CD1c-positive myeloid dendritic cell (primary cell): ENCODE measurements around the gene UNC45A.
"Not testable (repeated sequence)": the region's sequence is repeated elsewhere in the genome, so short reads cannot be mapped to it uniquely, and the experiment has no call there.

Experiments
- DNase-seq: peaks from one replicate; pipeline ENCODE4 v3.0.0-alpha.2; 2016; ENCODE audit errors: extremely low spot score

The UNC45A gene

GRCh38 chr15:90918034-90918788 lies 16.9 kb upstream of the UNC45A start:
- DNase-seq, result no peak

DNA sequence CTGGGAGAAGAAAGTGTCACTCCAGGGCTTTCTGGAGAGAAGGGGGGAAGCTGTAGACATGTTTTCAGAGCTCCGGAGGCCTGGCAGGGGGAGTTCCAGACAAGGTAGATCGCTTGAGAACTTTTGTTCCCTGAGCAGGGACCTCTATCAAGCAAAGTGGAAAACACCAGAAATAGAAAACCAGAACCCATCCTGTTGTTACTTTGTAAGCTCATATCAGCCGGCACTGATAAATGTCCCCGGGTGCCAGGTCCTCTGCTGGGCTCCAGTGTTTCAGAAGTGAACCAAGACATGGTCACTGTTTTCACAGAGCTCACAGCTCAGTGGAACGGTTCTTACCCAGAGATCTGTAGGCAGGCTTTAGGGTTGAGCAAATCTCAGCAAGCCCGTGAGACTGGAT lies 16.2 kb upstream of the UNC45A start:
- DNase-seq, result no peak

- DNase-seq, result no peak
Observed at GRCh38 chr15:90921887-90922286, 13.2 kb upstream of the UNC45A start.

- DNase-seq, result not testable (repeated sequence)
Observed at GRCh38 chr15:90922712-90923322, 12.3 kb upstream of the UNC45A start.

DNA sequence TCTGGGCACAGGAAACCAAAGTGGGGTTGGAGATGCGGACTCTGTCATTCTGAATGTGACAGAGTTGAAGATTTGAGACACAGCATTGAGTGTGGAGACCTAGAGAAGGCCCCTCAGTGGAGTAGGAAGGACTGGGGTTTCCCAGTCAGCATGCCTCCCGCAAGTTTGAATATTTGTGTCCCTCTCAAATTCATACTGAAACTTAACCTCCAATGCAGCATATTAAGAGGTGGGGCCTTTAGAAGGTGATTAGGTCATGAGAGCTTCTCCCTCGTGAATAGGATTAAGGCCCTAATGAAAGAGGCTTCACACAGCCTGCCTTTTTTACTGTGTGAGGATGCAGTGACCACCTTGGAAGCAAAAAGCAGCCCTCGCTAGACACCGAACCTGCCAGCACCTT lies 10.7 kb upstream of the UNC45A start:
- no peak for DNase-seq

- not testable (repeated sequence) for DNase-seq
Observed at GRCh38 chr15:90926766-90927165, 8.3 kb upstream of the UNC45A start.

GRCh38 chr15:90928106-90928505 lies 7.0 kb upstream of the UNC45A start:
- peak; percentile 61 for DNase-seq

DNA sequence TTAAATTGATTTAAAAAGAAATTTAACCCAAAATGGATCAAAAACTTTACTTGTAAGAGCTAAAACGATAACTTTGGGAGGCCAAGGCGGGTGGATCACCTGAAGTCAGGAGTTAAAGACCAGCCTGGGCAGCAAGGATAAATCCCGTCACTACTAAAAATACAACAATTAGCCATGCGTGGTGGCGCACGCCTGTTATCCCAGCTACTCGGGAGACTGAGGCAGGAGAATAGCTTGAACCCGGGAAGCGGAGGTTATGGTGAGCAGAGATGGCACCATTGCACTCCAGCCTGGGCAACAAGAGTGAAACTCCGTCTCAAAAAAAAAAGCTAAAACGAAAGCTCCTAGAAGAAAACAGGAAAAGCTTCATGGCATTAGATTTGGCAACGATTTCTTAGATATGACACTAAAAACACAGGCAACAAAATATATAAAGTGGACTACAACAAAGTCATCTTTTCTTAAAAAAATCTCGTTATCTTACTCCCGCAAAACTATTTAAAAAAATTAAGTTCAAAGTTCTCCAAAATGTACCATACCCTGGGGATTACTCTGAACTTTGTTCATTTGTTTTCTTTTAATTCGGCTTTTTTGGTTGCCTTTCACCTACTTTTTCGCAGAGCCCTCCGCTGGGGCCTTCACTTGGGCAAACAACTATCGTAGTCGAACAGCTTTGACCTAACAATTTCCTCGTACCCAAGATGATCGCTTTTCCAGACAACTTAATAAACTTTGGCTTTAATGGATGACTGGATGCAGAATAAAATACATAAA lies 5.7 kb upstream of the UNC45A start:
- peak; percentile 20 for DNase-seq

- DNase-seq, result no peak
Observed at GRCh38 chr15:90930861-90931574, 4.1 kb upstream of the UNC45A start.

DNA sequence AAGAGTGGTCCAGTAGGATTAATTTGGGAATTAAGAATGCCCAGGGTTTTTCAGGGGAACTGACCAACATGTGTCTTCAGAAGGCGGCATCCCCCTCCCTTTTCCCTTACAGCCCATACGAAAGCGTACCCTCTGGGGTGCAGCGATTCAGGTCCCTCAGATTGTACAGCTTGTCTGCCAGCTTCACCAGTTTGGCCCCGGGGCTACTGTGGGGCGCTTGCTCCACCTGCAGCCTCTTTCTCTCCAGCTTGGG lies 3.6 kb upstream of the UNC45A start:
- DNase-seq, result no peak

DNA sequence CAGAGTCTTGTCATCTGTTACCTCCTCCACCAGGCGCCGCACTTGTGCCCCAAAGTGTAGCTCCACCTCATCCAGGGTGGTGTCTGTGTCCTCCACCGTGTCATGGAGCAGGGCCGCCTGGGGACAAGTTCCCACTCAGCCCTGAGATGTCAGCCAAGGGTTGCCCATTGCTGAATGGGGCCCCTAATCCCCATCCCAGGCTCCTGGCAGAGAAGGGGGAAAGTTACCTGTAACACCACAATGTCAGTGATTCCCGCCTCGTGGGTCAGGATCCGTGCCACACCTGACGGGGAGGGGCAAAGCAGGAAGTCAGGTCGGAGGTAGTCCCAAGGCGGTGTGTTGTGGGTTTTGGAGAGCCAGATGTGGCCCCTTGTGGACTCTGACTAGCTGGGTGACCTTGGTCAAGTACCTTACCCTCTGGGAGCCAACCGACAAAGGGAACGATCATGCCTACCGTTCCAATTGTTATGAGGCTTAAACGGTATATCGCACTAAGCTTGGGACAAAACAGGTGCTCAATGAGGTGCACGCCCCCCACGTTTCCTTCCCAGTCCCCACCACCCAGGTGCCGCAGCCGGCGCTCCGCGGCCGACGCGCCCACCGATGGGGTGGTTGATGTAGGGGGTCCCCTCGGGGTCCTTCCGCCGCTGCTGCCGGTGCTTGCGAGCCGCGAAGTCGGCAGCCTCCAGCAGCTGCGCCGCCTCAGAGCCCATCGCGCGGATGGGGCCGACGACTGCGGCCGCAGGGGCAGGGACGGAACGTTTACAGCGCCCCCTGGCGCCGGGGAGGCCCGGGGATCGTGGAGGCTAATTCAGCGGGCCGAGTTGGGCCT lies 3.0 kb upstream of the UNC45A start, which contains the start of gene HDDC3:
Gene HDDC3, minus strand, starts transcription at position 722 of the 832 bp plus-strand sequence. Its CDS starts 9 bp downstream, at position 713.
- peak; percentile 92 for DNase-seq

GRCh38 chr15:90932660-90932991 lies 2.5 kb upstream of the UNC45A start:
- no peak for DNase-seq

- DNase-seq, result no peak
Observed at GRCh38 chr15:90933301-90933700, 1.8 kb upstream of the UNC45A start.

DNA sequence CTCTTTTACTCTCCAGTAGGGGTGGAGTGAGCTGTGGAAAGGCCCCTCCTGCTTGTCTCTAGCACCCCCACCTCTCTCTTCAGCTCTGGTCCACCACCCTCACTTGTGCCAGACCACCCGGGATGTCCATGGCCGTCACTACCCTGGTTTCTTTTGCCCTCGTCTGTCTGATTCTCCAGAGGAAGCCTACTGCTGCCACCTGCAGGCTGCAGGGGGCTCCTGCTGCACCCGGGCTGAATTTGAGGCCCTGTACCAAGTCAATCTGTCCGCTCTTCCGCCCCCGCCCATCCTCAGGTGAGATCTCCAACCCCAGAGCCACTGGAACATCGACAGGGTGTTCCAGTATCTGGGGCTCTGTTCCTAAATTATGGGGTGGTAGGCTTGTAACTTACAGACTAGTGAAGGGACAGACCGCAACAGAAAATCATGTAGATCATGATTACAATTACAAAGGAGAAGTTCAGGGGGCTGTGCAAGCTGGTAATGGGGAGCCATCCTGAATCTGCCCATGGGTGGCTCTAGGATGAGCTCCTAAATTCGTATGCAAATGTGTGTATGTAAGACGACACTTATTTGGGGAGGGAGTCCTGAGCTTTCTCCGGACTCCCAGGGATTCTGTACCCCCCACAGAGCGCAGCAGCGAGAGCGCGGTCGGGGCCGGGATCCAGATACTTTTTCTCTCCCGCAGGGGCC lies 683 bp upstream of the UNC45A start:
- DNase-seq, result peak; percentile 82

DNA sequence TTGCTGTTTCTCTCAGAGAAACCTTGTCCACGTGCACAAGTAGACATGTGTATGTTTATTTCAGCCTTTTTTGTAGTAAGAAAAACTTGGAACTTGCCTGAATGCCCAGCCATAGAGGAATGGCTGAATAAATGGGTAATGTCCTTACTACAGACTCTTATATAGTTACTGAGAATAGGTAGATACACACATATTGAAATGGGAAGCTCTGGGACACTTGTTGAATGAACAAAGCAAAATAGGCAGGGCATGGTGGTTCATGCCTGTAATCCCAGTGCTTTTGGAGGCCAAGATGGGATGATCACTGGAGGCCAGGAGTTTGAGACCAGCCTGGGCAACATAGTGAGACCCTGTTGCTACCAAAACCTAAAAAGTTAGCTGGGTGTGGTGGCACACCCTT lies 1.7 kb downstream of the UNC45A start:
- no peak for DNase-seq

GRCh38 chr15:90938261-90938660 lies 3.2 kb downstream of the UNC45A start:
- no peak for DNase-seq

GRCh38 chr15:90939756-90940155 lies 4.7 kb downstream of the UNC45A start:
- DNase-seq, result no peak

DNA sequence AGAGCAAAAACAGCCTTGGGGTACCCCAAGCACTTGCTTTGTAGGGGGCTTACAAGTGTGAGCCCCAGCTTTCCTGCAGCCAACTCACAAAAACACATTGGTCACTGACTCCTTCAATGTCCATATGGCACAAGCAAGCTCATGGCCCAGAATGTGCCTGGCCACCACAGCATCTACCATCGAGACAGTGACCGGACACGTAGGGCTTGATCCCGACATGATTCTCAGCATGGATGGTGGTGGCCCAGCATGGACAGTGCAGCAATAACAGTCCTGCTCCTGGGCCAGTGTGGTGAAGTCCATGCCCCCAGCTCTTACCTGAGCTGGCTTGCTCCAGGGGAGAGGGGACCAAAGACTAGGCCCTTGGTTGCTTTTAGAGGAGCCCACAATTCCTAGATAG lies 6.0 kb downstream of the UNC45A start:
- DNase-seq, result no peak

GRCh38 chr15:90942354-90943120 lies 7.5 kb downstream of the UNC45A start:
- DNase-seq, result no peak

- DNase-seq, result peak; percentile 27
Observed at GRCh38 chr15:90945091-90945490, 10.0 kb downstream of the UNC45A start.
